CD14-positive monocyte (primary cell): ENCODE results near the gene FAM50A. TPM values are rescaled to one million over a fixed set of nuclear protein-coding genes. Genes with fewer than 3 reads are reported as not detected.

ENCODE experiments used
- DNase-seq, 3 donors: peaks; one replicate each; pipeline ENCODE4 v3.0.0-alpha.2; 2011 to 2022
- H2AFZ ChIP-seq: 2 replicates; pipeline ENCODE4 v1.6.0; 2012; ENCODE audit warnings: mild to moderate bottlenecking, low read depth, low read length, inconsistent platforms; ENCODE audit not compliant: insufficient read depth, poor library complexity, severe bottlenecking
- H3K27ac ChIP-seq, 2 donors: 1 replicate in 1 of 2; 2 replicates in 1 of 2; pipeline ENCODE4 v1.5.1; 2012 to 2013; ENCODE audit warnings: low read length in 2 of 2, control low read depth in 1 of 2, inconsistent platforms in 1 of 2, low read depth in 1 of 2, mild to moderate bottlenecking in 1 of 2
- H3K27me3 ChIP-seq, 2 donors: one replicate each; pipeline versions ENCODE4 v1.6.0 to v1.6.1; 2011 to 2013; ENCODE audit warnings: low read length in 2 of 2; ENCODE audit not compliant: control insufficient read depth in 2 of 2, insufficient read depth in 2 of 2
- H3K36me3 ChIP-seq, 2 donors: replicated peaks in 1 of 2; 1 replicate in 1 of 2; 2 replicates in 1 of 2; pipeline versions ENCODE4 v1.5.1 to v1.6.1; 2012 to 2013; ENCODE audit warnings: low read length in 2 of 2, control low read depth in 1 of 2, inconsistent platforms in 1 of 2, mild to moderate bottlenecking in 1 of 2; ENCODE audit not compliant: insufficient read depth in 2 of 2, control insufficient read depth in 1 of 2
- H3K4me1 ChIP-seq, 2 donors: 1 replicate in 1 of 2; 2 replicates in 1 of 2; pipeline versions ENCODE4 v1.5.1 to v1.6.1; 2012 to 2013; ENCODE audit warnings: low read length in 2 of 2, control low read depth in 1 of 2, inconsistent platforms in 1 of 2, mild to moderate bottlenecking in 1 of 2, moderate library complexity in 1 of 2; ENCODE audit not compliant: insufficient read depth in 2 of 2, control insufficient read depth in 1 of 2
- H3K4me2 ChIP-seq: replicated peaks from 2 replicates; pipeline ENCODE3; 2012; ENCODE audit warnings: low read length, moderate library complexity, mild to moderate bottlenecking; ENCODE audit not compliant: poor library complexity, severe bottlenecking; ENCODE audit errors: extremely low read depth
- H3K4me3 ChIP-seq, 3 experiments: fragments of 200-600 bp in 1 of 3; sonication (generic) in 1 of 3; replicated peaks in 1 of 3; 1 replicate in 2 of 3; 2 replicates in 1 of 3; pipeline ENCODE4 v1.5.1; 2011 to 2013; ENCODE audit warnings: low read length in 3 of 3, mild to moderate bottlenecking in 3 of 3, control low read depth in 2 of 3, low read depth in 2 of 3, inconsistent platforms in 1 of 3, moderate library complexity in 1 of 3
- H3K79me2 ChIP-seq: 2 replicates; pipeline ENCODE4 v1.6.0; 2012; ENCODE audit warnings: mild to moderate bottlenecking, control low read depth, inconsistent platforms, low read length, moderate library complexity; ENCODE audit not compliant: insufficient read depth
- H3K9ac ChIP-seq: 2 replicates; pipeline ENCODE4 v1.6.0; 2017; ENCODE audit warnings: low read length, mild to moderate bottlenecking; ENCODE audit not compliant: insufficient read depth, poor library complexity, severe bottlenecking
- H3K9me3 ChIP-seq, 2 donors: replicated peaks in 1 of 2; 1 replicate in 1 of 2; 2 replicates in 1 of 2; pipeline versions ENCODE4 v1.5.1 to v1.6.1; 2012 to 2013; ENCODE audit warnings: low read length in 2 of 2, control low read depth in 1 of 2; ENCODE audit not compliant: control insufficient read depth in 1 of 2, insufficient read depth in 1 of 2
- H4K20me1 ChIP-seq: 2 replicates; pipeline ENCODE4 v1.6.0; 2012; ENCODE audit warnings: mild to moderate bottlenecking, low read length, control low read depth, moderate library complexity; ENCODE audit not compliant: insufficient read depth
- H3K27ac Mint-ChIP-seq, 7 donors: one replicate each; pipeline ENCODE4 v1.8.0; 2020; ENCODE audit warnings: mild to moderate bottlenecking in 7 of 7, mixed read lengths in 7 of 7, moderate library complexity in 6 of 7, inconsistent platforms in 2 of 7
- H3K27me3 Mint-ChIP-seq, 3 donors: one replicate each; pipeline ENCODE4 v1.8.0; 2021 to 2022; ENCODE audit warnings: low read depth in 3 of 3, mild to moderate bottlenecking in 3 of 3, mixed read lengths in 3 of 3, moderate library complexity in 3 of 3, inconsistent platforms in 1 of 3
- H3K36me3 Mint-ChIP-seq, 2 donors: one replicate each; pipeline ENCODE4 v1.8.0; 2020; ENCODE audit warnings: mixed read lengths in 2 of 2, inconsistent platforms in 1 of 2, mild to moderate bottlenecking in 1 of 2
- H3K4me1 Mint-ChIP-seq: one replicate; pipeline ENCODE4 v1.8.0; 2020; ENCODE audit warnings: mild to moderate bottlenecking, mixed read lengths
- H3K4me3 Mint-ChIP-seq, 2 donors: one replicate each; pipeline ENCODE4 v1.8.0; 2020; ENCODE audit warnings: mild to moderate bottlenecking in 2 of 2, mixed read lengths in 2 of 2, moderate library complexity in 1 of 2
- H3K9me3 Mint-ChIP-seq, 7 donors: one replicate each; pipeline ENCODE4 v1.8.0; 2020 to 2022; ENCODE audit warnings: mixed read lengths in 7 of 7, mild to moderate bottlenecking in 6 of 7, moderate library complexity in 6 of 7, inconsistent platforms in 2 of 7
- WGBS: methylation state at CpG from one replicate; pipeline ENCODE4 v1.1.5; 2013; ENCODE audit warnings: missing lambda C conversion rate; ENCODE audit not compliant: insufficient coverage; 5-methylcytosine and 5-hydroxymethylcytosine counted together
- intact Hi-C, 2 donors: fragments of 100-400 bp; cut with micrococcal nuclease; formaldehyde crosslinking; loops; one replicate each; pipeline versions ENCODE4 v1.15.0 to v1.15.1; 2023
- polyA plus RNA-seq, 3 donors: library from polyadenylated mRNA; depleted of rRNA in 1 of 3; unstranded in 2 of 3; stranded (reverse) in 1 of 3; fragments of 300-500 nt in 2 of 3; fragments of >200 nt in 1 of 3; fragmentation: Illumina TruSeq in 2 of 3; gene quantifications; 1 replicate in 2 of 3; 2 replicates in 1 of 3; pipeline ENCODE4 v1.2.3, GENCODE V29; 2012 to 2021
- TF ChIP-seq, protein P1 (sequence below): fragments of 200-600 bp; IDR thresholded peaks from one replicate; pipeline ENCODE4 v1.8.0; 2022; ENCODE audit warnings: antibody characterized with exemption, mild to moderate bottlenecking

Gene FAM50A
- polyA plus RNA-seq, 3 donors, result 23.9 to 88.9 (median 46.4) TPM

DNA sequence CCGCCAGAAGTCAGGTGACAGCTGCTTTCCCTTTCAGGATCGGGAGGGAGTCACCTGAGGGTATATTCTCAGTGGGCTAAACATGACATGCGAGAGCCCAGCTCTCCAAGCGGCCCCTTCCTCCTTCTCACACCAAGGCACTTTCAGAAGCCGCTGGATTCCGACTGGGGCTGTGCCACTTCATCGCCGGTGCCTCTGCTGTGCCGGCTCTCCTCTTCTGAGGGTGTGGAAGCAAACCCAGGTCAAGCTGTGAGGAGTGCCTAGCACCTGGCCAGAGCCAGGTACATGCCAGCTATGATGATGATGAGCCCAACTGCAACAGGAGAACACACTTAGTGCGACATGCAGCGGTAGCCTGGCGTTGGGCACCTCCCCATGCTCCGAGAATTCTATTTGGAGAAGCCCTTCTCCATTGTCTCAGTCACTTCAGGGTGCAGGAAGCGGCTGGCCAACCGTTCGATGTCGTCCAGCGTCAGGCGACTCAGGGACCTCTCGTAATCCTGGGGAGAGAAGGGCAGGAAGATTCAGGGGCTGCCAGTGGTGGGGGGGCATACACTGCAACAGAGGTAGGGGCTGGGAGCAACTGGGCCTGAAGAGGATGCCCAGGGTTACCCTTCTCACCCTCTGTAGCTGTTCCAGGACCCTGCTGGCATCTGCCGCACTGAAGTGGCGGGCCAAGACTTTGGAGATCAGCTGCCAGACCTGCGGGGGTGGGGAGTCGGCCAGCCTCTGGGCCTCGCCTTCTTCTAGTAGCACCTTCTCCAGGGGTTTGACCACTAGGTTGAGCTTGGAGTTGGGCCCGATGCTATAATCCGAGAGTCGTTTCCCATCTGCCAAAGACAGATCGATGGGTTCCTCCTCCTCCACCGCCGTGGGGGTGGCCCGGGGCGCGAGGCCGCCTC lies 41.5 kb downstream of the FAM50A start:
- H3K4me3 Mint-ChIP-seq, result peak overlapping the region; percentile 65 to 69
- no peak for DNase-seq
- no peaks in the 10 kb centered on the region for H3K27me3 ChIP-seq
- peaks cover 30% of the 10 kb centered on the region for H3K4me1 Mint-ChIP-seq
- peak overlapping the region; percentile 27 to 66 for H3K27ac ChIP-seq
- TF ChIP-seq, protein P1, sequence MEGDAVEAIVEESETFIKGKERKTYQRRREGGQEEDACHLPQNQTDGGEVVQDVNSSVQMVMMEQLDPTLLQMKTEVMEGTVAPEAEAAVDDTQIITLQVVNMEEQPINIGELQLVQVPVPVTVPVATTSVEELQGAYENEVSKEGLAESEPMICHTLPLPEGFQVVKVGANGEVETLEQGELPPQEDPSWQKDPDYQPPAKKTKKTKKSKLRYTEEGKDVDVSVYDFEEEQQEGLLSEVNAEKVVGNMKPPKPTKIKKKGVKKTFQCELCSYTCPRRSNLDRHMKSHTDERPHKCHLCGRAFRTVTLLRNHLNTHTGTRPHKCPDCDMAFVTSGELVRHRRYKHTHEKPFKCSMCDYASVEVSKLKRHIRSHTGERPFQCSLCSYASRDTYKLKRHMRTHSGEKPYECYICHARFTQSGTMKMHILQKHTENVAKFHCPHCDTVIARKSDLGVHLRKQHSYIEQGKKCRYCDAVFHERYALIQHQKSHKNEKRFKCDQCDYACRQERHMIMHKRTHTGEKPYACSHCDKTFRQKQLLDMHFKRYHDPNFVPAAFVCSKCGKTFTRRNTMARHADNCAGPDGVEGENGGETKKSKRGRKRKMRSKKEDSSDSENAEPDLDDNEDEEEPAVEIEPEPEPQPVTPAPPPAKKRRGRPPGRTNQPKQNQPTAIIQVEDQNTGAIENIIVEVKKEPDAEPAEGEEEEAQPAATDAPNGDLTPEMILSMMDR, result no peak
- peaks cover 0 to 3% of the 10 kb centered on the region in 2 donors for H3K36me3 ChIP-seq
- peak overlapping the region; percentile 77 for H3K4me2 ChIP-seq
- peaks cover 0 to 11% (median 3%) of the 10 kb centered on the region in 3 donors for H3K27me3 Mint-ChIP-seq
- H3K9ac ChIP-seq, result peak overlapping the region; percentile 64
- peaks cover 20% of the 10 kb centered on the region for H3K79me2 ChIP-seq
- H3K9me3 ChIP-seq, result no peaks in the 10 kb centered on the region
- H4K20me1 ChIP-seq, result no peaks in the 10 kb centered on the region
- peak overlapping the region in 2 of 3 experiments; percentile 20 to 74 for H3K4me3 ChIP-seq
- 47% methylated on average over 4 of the region's 35 CpGs for WGBS
- peaks cover 35 to 50% of the 10 kb centered on the region in 2 donors for H3K4me1 ChIP-seq
- peaks cover 12 to 18% of the 10 kb centered on the region in 2 donors for H3K36me3 Mint-ChIP-seq
- peaks cover 0 to 25% (median 10%) of the 10 kb centered on the region in 7 donors for H3K9me3 Mint-ChIP-seq
- H3K27ac Mint-ChIP-seq, result peak overlapping the region in 5 of 7 donors; percentile 19 to 76 (median 61)
- H2AFZ ChIP-seq, result no peak overlapping the region
- intact Hi-C loops, result no loop called here

DNA sequence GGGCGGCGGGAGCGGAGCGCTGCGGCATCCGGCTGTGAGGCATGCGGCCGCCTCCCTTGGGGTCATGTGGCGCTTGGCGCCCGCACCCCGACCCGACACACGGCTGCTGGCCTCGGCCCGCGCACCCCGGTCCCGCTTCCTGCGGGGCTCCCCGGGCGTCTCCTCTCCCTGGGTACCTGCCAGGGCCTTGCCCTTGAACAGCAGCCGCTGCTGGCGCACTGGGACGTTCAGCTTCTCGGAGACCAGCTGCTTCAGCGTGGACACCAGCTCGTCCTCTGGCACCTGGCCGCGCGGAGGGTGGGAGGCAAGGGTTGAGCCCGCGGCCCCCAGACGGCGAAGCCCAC lies 42.1 kb downstream of the FAM50A start:
- H3K4me1 Mint-ChIP-seq, result peaks cover 30% of the 10 kb centered on the region
- peak overlapping the region in 1 of 2 donors; percentile 66 for H3K27ac ChIP-seq
- peaks cover 20% of the 10 kb centered on the region for H3K79me2 ChIP-seq
- WGBS, result 1% methylated on average over 29 of the region's 35 CpGs
- H3K4me1 ChIP-seq, result peaks cover 36 to 51% of the 10 kb centered on the region in 2 donors
- peaks cover 0 to 8% (median 3%) of the 10 kb centered on the region in 3 donors for H3K27me3 Mint-ChIP-seq
- TF ChIP-seq, protein P1, result no peak
- H3K36me3 Mint-ChIP-seq, result peaks cover 12 to 18% of the 10 kb centered on the region in 2 donors
- no peaks in the 10 kb centered on the region for H3K9me3 ChIP-seq
- H3K4me3 ChIP-seq, result peak overlapping the region; percentile 47 to 74 (median 53)
- H4K20me1 ChIP-seq, result no peaks in the 10 kb centered on the region
- intact Hi-C loops, result no loop called here
- peaks cover 0 to 30% (median 13%) of the 10 kb centered on the region in 7 donors for H3K9me3 Mint-ChIP-seq
- H3K4me3 Mint-ChIP-seq, result peak overlapping the region in 1 of 2 donors; percentile 59
- H3K9ac ChIP-seq, result peak overlapping the region; percentile 64
- H3K4me2 ChIP-seq, result peak overlapping the region; percentile 77
- peak overlapping the region in 1 of 7 donors; percentile 53 for H3K27ac Mint-ChIP-seq
- peak overlapping the region; percentile 46 for H2AFZ ChIP-seq
- peaks cover 0 to 3% of the 10 kb centered on the region in 2 donors for H3K36me3 ChIP-seq
- no peaks in the 10 kb centered on the region for H3K27me3 ChIP-seq
- DNase-seq, result peak in 1 of 3 donors; percentile 13
